Vagina (tissue), 2 donors: Measurements from ENCODE around the gene TLR5. TPM values are rescaled to one million over a fixed set of nuclear protein-coding genes. Genes with fewer than 3 reads are reported as not detected.

Experiments used
- DNase-seq, 2 donors: peaks; one replicate each; pipeline ENCODE4 v3.0.0-alpha.2; 2017; ENCODE audit errors: extremely low spot score in 2 of 2
- H3K27ac ChIP-seq: fragments of 200-600 bp; sonication (generic); one replicate; pipeline ENCODE4 v1.5.1; 2019
- H3K27me3 ChIP-seq: fragments of 200-600 bp; sonication (generic); one replicate; pipeline ENCODE4 v1.5.1; 2019
- H3K36me3 ChIP-seq, 2 donors: fragments of 200-600 bp; sonication (generic); one replicate each; pipeline ENCODE4 v1.5.1; 2017 to 2019
- H3K4me1 ChIP-seq: fragments of 200-600 bp; sonication (generic); one replicate; pipeline ENCODE4 v1.5.1; 2019
- H3K4me3 ChIP-seq, 2 donors: fragments of 200-600 bp; sonication (generic); 1 replicate in 1 of 2; 2 replicates in 1 of 2; pipeline ENCODE4 v1.5.1; 2016 to 2019
- H3K9me3 ChIP-seq: fragments of 200-600 bp; sonication (generic); one replicate; pipeline ENCODE4 v1.5.1; 2019
- CTCF ChIP-seq, 3 experiments: fragments of 450-650 bp in 2 of 3; fragments of 200-600 bp in 1 of 3; sonication (generic) in 1 of 3; IDR thresholded peaks; one replicate each; pipeline ENCODE4 v1.5.1; 2017 to 2019; ENCODE audit warnings: antibody characterized with exemption in 3 of 3, mild to moderate bottlenecking in 2 of 3, moderate library complexity in 2 of 3
- POLR2A ChIP-seq, 2 donors: fragments of 450-650 bp; IDR thresholded peaks; one replicate each; pipeline ENCODE4 v1.6.1; 2017; ENCODE audit warnings: antibody characterized with exemption in 2 of 2, mild to moderate bottlenecking in 2 of 2, moderate library complexity in 2 of 2
- POLR2AphosphoS5 ChIP-seq, 2 donors: sonication (generic); formaldehyde crosslinking; IDR thresholded peaks; one replicate each; pipeline ENCODE4 v1.9.0; 2017; ENCODE audit warnings: antibody characterized with exemption in 2 of 2, mild to moderate bottlenecking in 2 of 2, low read depth in 1 of 2; ENCODE audit not compliant: insufficient read depth in 1 of 2
- intact Hi-C: fragments of 100-400 bp; cut with DNase I; formaldehyde crosslinking; loops from one replicate; pipeline ENCODE4 v1.15.1; 2023
- total RNA-seq: library from RNA; depleted of rRNA; stranded (reverse); fragments of >200 nt; gene quantifications from one replicate; pipeline ENCODE4 v1.2.3, GENCODE V29; 2016

The TLR5 gene
- total RNA-seq, 1 donor from 2014 or later: 15.2 TPM

GRCh38 chr1:223147409-223147808 lies 4.4 kb upstream of the TLR5 start:
- no peaks in the 10 kb centered on the region for H3K9me3 ChIP-seq
- TF ChIP-seq POLR2A (IDR thresholded peaks at IDR 0.05) (no peak), CTCF (IDR thresholded peaks at IDR 0.05) (no peak), POLR2AphosphoS5 (IDR thresholded peaks at IDR 0.05; ENCODE audit: insufficient read depth in 1 of 2, low read depth in 1 of 2) (no peak)

GRCh38 chr1:223146745-223147144 lies 3.7 kb upstream of the TLR5 start:
- no peaks in the 10 kb centered on the region for H3K36me3 ChIP-seq
- intact Hi-C loops: no loop called here
- H3K9me3 ChIP-seq: no peaks in the 10 kb centered on the region
- H3K27ac ChIP-seq: no peak overlapping the region
- DNase-seq: no peak
- no peaks in the 10 kb centered on the region for H3K27me3 ChIP-seq
- TF ChIP-seq CTCF (IDR thresholded peaks at IDR 0.05): no peak
- no peak for TF ChIP-seq POLR2AphosphoS5 (IDR thresholded peaks at IDR 0.05; ENCODE audit: insufficient read depth in 1 of 2, low read depth in 1 of 2)
- no peak for TF ChIP-seq POLR2A (IDR thresholded peaks at IDR 0.05)
- no peak overlapping the region for H3K4me3 ChIP-seq
- H3K4me1 ChIP-seq: peaks cover 24% of the 10 kb centered on the region

More at GRCh38 chr1:223147409-223147808, 4.4 kb upstream of the TLR5 start:
- DNase-seq: no peak
- Histone ChIP-seq H3K4me1 (peaks cover 17% of the 10 kb centered on the region), H3K27me3 (no peaks in the 10 kb centered on the region), H3K36me3 (no peaks in the 10 kb centered on the region), H3K4me3 (no peak overlapping the region), H3K27ac (no peak overlapping the region)
- intact Hi-C loops: no loop called here

GRCh38 chr1:223144914-223145313 lies 1.9 kb upstream of the TLR5 start:
- no peak for DNase-seq
- H3K4me3 ChIP-seq: no peak overlapping the region
- H3K27ac ChIP-seq: no peak overlapping the region
- intact Hi-C loops: no loop called here
- H3K4me1 ChIP-seq: peaks cover 42% of the 10 kb centered on the region
- no peaks in the 10 kb centered on the region for H3K36me3 ChIP-seq
- no peaks in the 10 kb centered on the region for H3K9me3 ChIP-seq
- H3K27me3 ChIP-seq: no peaks in the 10 kb centered on the region
- TF ChIP-seq CTCF (IDR thresholded peaks at IDR 0.05) (no peak), POLR2A (IDR thresholded peaks at IDR 0.05) (no peak), POLR2AphosphoS5 (IDR thresholded peaks at IDR 0.05; ENCODE audit: insufficient read depth in 1 of 2, low read depth in 1 of 2) (no peak)

- DNase-seq: no peak
- Histone ChIP-seq H3K4me1 (peaks cover 45% of the 10 kb centered on the region), H3K27ac (no peak overlapping the region), H3K9me3 (no peaks in the 10 kb centered on the region), H3K36me3 (no peaks in the 10 kb centered on the region), H3K27me3 (no peaks in the 10 kb centered on the region), H3K4me3 (no peak overlapping the region)
- TF ChIP-seq POLR2AphosphoS5 (IDR thresholded peaks at IDR 0.05; ENCODE audit: insufficient read depth in 1 of 2, low read depth in 1 of 2) (no peak), POLR2A (IDR thresholded peaks at IDR 0.05) (no peak), CTCF (IDR thresholded peaks at IDR 0.05) (no peak)
- intact Hi-C loops: no loop called here
Observed at GRCh38 chr1:223144431-223144830, 1.4 kb upstream of the TLR5 start.

GRCh38 chr1:223143537-223144248 lies 645 bp upstream of the TLR5 start:
- peak overlapping the region; percentile 64 to 72 for H3K4me3 ChIP-seq
- no peaks in the 10 kb centered on the region for H3K9me3 ChIP-seq
- DNase-seq: no peak
- H3K36me3 ChIP-seq: no peaks in the 10 kb centered on the region
- intact Hi-C loops: no loop called here
- no peak for TF ChIP-seq POLR2AphosphoS5 (IDR thresholded peaks at IDR 0.05; ENCODE audit: insufficient read depth in 1 of 2, low read depth in 1 of 2)
- TF ChIP-seq CTCF (IDR thresholded peaks at IDR 0.05): no peak
- TF ChIP-seq POLR2A (IDR thresholded peaks at IDR 0.05): no peak
- H3K27ac ChIP-seq: peak overlapping the region; percentile 86
- H3K27me3 ChIP-seq: no peaks in the 10 kb centered on the region
- peaks cover 45% of the 10 kb centered on the region for H3K4me1 ChIP-seq
